K562 treated with DMSO at 1 percent for 4 hours (cell line): ENCODE data around the gene ANKRD66. TPM values are rescaled to one million over a fixed set of nuclear protein-coding genes. Genes with fewer than 3 reads are reported as not detected.

Experiments used
- total RNA-seq: library from RNA; unstranded; fragments of 300-600 nt; gene quantifications from 2 replicates; pipeline ENCODE4 v1.2.3, GENCODE V29; 2022; ENCODE audit not compliant: insufficient read depth

Gene ANKRD66
- not detected in 2 replicates for total RNA-seq

GRCh38 chr6:46746696-46747095 lies at the start of gene ANKRD66:
Gene ANKRD66, plus strand, starts transcription at chr6:46746933. Its CDS starts 5,016 bp downstream, at chr6:46751949.

GRCh38 chr6:46734867-46735719 lies 11.6 kb upstream of the ANKRD66 start, which contains the start of gene PLA2G7:
Gene PLA2G7, minus strand, starts transcription at chr6:46735375. Its CDS starts 12,484 bp downstream, at chr6:46722891.

GRCh38 chr6:46793138-46793537 lies 46.4 kb downstream of the ANKRD66 start, which contains the start of gene MEP1A:
Gene MEP1A, plus strand, starts transcription at chr6:46793389. Its CDS starts 10 bp downstream, at chr6:46793399.

Other genes starting within 250 kb of the ANKRD66 start
- not detected in 2 replicates for gene CYP39A1, start 94.1 kb upstream of the ANKRD66 start, total RNA-seq
- gene SLC25A27, start 94.0 kb upstream of the ANKRD66 start, total RNA-seq = not detected in 2 replicates
- 0.15 and 0.33 TPM in 2 replicates for gene TDRD6, start 59.0 kb upstream of the ANKRD66 start, total RNA-seq
- gene PLA2G7, start 11.6 kb upstream of the ANKRD66 start, total RNA-seq = not detected in 2 replicates
- not detected in 2 replicates for gene MEP1A, start 46.5 kb downstream of the ANKRD66 start, total RNA-seq
- not detected in 2 replicates for gene ADGRF5, start 175.0 kb downstream of the ANKRD66 start, total RNA-seq